Measurements from ENCODE around the gene MACROD2. TPM values are rescaled to one million over a fixed set of nuclear protein-coding genes. Genes with fewer than 3 reads are reported as not detected.

Gene MACROD2
- total and polyA plus RNA-seq, 2 experiments from 2014 or later: 2.8 to 4.3 TPM

DNA sequence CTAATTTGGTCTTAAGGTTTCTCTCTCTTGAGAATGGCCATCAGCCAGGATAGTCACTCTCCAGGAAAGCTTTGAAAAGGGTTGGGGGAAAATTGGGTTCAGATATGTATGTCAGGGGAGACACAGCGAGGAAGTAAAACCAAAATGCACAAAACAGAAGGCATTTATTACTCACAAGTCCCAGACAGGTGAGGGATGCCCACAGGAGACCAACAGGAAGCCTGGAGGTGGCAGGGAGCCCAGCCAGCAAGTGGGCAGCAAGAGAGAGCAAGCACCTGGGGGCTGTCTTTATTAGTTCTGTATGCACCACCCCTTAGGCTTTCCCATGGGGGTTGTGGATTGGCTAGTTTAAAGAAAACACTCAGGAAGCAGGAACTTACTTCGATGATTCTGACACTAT lies 1870.2 kb downstream of the MACROD2 start (continued):
- TF ChIP-seq, protein P1, sequence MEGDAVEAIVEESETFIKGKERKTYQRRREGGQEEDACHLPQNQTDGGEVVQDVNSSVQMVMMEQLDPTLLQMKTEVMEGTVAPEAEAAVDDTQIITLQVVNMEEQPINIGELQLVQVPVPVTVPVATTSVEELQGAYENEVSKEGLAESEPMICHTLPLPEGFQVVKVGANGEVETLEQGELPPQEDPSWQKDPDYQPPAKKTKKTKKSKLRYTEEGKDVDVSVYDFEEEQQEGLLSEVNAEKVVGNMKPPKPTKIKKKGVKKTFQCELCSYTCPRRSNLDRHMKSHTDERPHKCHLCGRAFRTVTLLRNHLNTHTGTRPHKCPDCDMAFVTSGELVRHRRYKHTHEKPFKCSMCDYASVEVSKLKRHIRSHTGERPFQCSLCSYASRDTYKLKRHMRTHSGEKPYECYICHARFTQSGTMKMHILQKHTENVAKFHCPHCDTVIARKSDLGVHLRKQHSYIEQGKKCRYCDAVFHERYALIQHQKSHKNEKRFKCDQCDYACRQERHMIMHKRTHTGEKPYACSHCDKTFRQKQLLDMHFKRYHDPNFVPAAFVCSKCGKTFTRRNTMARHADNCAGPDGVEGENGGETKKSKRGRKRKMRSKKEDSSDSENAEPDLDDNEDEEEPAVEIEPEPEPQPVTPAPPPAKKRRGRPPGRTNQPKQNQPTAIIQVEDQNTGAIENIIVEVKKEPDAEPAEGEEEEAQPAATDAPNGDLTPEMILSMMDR (conservative IDR thresholded peaks at IDR 0.05; ENCODE audit: low read depth in 2 of 2): no peak
- no peak for TF ChIP-seq CREB1 (CRISPR knock-in tag; IDR thresholded peaks at IDR 0.05; ENCODE audit: low read depth)
- no peak for TF ChIP-seq STAT1 (IDR thresholded peaks at IDR 0.05; ENCODE audit: unreplicated experiment)
- no peak for TF ChIP-seq EZH2 (IDR thresholded peaks at IDR 0.05; ENCODE audit: low read depth, unreplicated experiment)
- no peak for TF ChIP-seq NANOG (IDR thresholded peaks at IDR 0.05; ENCODE audit: borderline replicate concordance)

DNA sequence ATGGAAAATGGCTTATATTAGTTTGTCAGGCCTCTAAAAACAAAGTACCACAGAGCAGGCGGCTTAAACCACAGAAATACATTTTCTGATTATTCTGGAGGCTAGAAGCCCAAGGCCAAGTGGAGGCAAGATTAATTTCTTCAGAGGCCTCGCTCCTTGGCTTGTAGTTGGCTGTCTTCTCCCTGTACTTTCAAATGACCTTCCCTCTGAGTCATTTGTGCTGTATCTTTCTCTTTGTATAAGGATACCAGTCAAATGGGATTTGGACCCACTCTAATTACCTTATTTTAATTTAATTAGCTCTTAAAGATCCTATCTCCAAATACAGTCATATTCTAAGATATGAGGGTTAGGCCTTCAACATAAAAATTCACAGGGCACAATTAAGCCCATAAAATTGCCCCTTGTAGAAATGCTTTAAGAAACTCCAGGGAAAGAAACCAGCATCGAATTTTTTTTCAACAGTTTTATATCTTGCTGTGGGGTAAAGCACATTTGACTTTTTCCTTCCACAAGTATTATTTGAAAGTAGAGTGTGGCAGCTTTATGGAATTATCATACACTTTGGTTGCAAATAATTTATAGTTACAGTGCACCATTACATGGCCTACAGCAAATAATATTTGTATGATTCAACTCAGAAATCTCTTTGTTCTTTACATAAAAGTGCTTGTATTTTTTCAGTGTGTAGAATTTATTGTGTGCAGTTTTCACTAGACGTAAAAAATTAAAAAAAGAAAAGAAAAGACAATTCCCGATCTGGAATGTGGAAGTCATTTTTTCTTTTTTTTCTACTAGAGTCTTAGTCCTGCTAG lies 1871.8 kb downstream of the MACROD2 start:
- TF ChIP-seq EZH2 (IDR thresholded peaks at IDR 0.05; ENCODE audit: low read depth, unreplicated experiment) (no peak), EZH2phosphoT487 (IDR thresholded peaks at IDR 0.05; ENCODE audit: unreplicated experiment) (no peak), CREB1 (CRISPR knock-in tag; IDR thresholded peaks at IDR 0.05; ENCODE audit: low read depth) (no peak), POLR2AphosphoS5 (IDR thresholded peaks at IDR 0.05; ENCODE audit: low read depth) (no peak), ZNF114 (CRISPR knock-in tag; IDR thresholded peaks at IDR 0.05) (no peak), NANOG (IDR thresholded peaks at IDR 0.05; ENCODE audit: borderline replicate concordance) (no peak)
- TF ChIP-seq, protein P1 (conservative IDR thresholded peaks at IDR 0.05; ENCODE audit: low read depth in 2 of 2): no peak
- TF ChIP-seq, protein P2, sequence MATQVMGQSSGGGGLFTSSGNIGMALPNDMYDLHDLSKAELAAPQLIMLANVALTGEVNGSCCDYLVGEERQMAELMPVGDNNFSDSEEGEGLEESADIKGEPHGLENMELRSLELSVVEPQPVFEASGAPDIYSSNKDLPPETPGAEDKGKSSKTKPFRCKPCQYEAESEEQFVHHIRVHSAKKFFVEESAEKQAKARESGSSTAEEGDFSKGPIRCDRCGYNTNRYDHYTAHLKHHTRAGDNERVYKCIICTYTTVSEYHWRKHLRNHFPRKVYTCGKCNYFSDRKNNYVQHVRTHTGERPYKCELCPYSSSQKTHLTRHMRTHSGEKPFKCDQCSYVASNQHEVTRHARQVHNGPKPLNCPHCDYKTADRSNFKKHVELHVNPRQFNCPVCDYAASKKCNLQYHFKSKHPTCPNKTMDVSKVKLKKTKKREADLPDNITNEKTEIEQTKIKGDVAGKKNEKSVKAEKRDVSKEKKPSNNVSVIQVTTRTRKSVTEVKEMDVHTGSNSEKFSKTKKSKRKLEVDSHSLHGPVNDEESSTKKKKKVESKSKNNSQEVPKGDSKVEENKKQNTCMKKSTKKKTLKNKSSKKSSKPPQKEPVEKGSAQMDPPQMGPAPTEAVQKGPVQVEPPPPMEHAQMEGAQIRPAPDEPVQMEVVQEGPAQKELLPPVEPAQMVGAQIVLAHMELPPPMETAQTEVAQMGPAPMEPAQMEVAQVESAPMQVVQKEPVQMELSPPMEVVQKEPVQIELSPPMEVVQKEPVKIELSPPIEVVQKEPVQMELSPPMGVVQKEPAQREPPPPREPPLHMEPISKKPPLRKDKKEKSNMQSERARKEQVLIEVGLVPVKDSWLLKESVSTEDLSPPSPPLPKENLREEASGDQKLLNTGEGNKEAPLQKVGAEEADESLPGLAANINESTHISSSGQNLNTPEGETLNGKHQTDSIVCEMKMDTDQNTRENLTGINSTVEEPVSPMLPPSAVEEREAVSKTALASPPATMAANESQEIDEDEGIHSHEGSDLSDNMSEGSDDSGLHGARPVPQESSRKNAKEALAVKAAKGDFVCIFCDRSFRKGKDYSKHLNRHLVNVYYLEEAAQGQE (IDR thresholded peaks at IDR 0.05; ENCODE audit: unreplicated experiment): no peak
- H3K4me2 ChIP-seq: no peak overlapping the region
- H4K20me1 ChIP-seq (replicated peaks; ENCODE audit: insufficient read depth): no peaks in the 10 kb centered on the region
- H3K36me3 ChIP-seq (ENCODE audit: insufficient read depth): no peaks in the 10 kb centered on the region
- no peaks in the 10 kb centered on the region for H3K36me3 Mint-ChIP-seq (ENCODE audit: low read depth)
- no peaks in the 10 kb centered on the region for H3F3A ChIP-seq (replicated peaks; ENCODE audit: low read depth)
- DNase-seq (ENCODE audit: low spot score) (no peak), ATAC-seq (no peak)
- H3K4me3 Mint-ChIP-seq: no peak overlapping the region
- H2AFZ ChIP-seq: 0 out of 2 replicates have a peak overlapping the region, but pooled peaks have one; percentile 16
- H3K27me3 ChIP-seq (ENCODE audit: insufficient read depth): no peaks in the 10 kb centered on the region
- H3K4me1 ChIP-seq (ENCODE audit: insufficient read depth): no peaks in the 10 kb centered on the region
- H3K79me2 ChIP-seq (replicated peaks; ENCODE audit: insufficient read depth): no peaks in the 10 kb centered on the region
- H3K27ac ChIP-seq (ENCODE audit: low read depth): no peak overlapping the region
- H3K9me2 ChIP-seq (ENCODE audit: insufficient read depth): no peaks in the 10 kb centered on the region
- peaks cover 7% of the 10 kb centered on the region; the same call in 2 of the 3 replicates for H3K9me3 Mint-ChIP-seq
- H3K27me3 Mint-ChIP-seq (ENCODE audit: insufficient read depth, low read depth, poor library complexity): no peaks in the 10 kb centered on the region
- H3K27ac Mint-ChIP-seq: no peak overlapping the region
- H3K4me3 ChIP-seq: no peak overlapping the region
- peaks cover 8% of the 10 kb centered on the region; the same call in 2 of the 3 replicates for H3K4me1 Mint-ChIP-seq

All from GM23338 (cell line).